Measurements from ENCODE around the gene ZBTB9.

Gene ZBTB9

GRCh38 chr6:33418690-33419291 is 35.6 kb upstream of the ZBTB9 start:
- DNase-seq (ENCODE audit: extremely low read depth in 1 of 2, low read depth in 1 of 2): peak in 1 of 2 donors; percentile 63

GRCh38 chr6:33419580-33420490 is 34.5 kb upstream of the ZBTB9 start, which contains the start of gene SYNGAP1:
Gene SYNGAP1, plus strand, starts transcription at chr6:33420065. Its CDS starts 200 bp downstream, at chr6:33420265.
- no peak for DNase-seq (ENCODE audit: extremely low read depth in 1 of 2, low read depth in 1 of 2)

- no peak for DNase-seq (ENCODE audit: extremely low read depth in 1 of 2, low read depth in 1 of 2)
These were observed 33.7 kb upstream of the ZBTB9 start for GRCh38 chr6:33420491-33421343.

- DNase-seq (ENCODE audit: extremely low read depth in 1 of 2, low read depth in 1 of 2): no peak
These were observed 33.1 kb upstream of the ZBTB9 start for GRCh38 chr6:33421344-33421643.

- DNase-seq (ENCODE audit: extremely low read depth in 1 of 2, low read depth in 1 of 2): no peak
These were observed 30.6 kb upstream of the ZBTB9 start for GRCh38 chr6:33423777-33424176.

- no peak for DNase-seq (ENCODE audit: extremely low read depth in 1 of 2, low read depth in 1 of 2)
These were observed 29.3 kb upstream of the ZBTB9 start for GRCh38 chr6:33424855-33425667.

- peak; percentile 64 to 84 for DNase-seq (ENCODE audit: extremely low read depth in 1 of 2, low read depth in 1 of 2)
These were observed 28.5 kb upstream of the ZBTB9 start for GRCh38 chr6:33425668-33426577.

- no peak for DNase-seq (ENCODE audit: extremely low read depth in 1 of 2, low read depth in 1 of 2)
These were observed 27.5 kb upstream of the ZBTB9 start for GRCh38 chr6:33426590-33427511.

- DNase-seq (ENCODE audit: extremely low read depth in 1 of 2, low read depth in 1 of 2): no peak
These were observed 26.7 kb upstream of the ZBTB9 start for GRCh38 chr6:33427585-33428223.

- no peak for DNase-seq (ENCODE audit: extremely low read depth in 1 of 2, low read depth in 1 of 2)
These were observed 26.0 kb upstream of the ZBTB9 start for GRCh38 chr6:33428224-33428965.

GRCh38 chr6:33428966-33429749 is 25.2 kb upstream of the ZBTB9 start:
- DNase-seq (ENCODE audit: extremely low read depth in 1 of 2, low read depth in 1 of 2): no peak

- no peak for DNase-seq (ENCODE audit: extremely low read depth in 1 of 2, low read depth in 1 of 2)
These were observed 24.7 kb upstream of the ZBTB9 start for GRCh38 chr6:33429750-33430052.

- no peak for DNase-seq (ENCODE audit: extremely low read depth in 1 of 2, low read depth in 1 of 2)
These were observed 24.0 kb upstream of the ZBTB9 start for GRCh38 chr6:33430334-33430733.

- DNase-seq (ENCODE audit: extremely low read depth in 1 of 2, low read depth in 1 of 2): peak; percentile 69 to 71
These were observed 23.1 kb upstream of the ZBTB9 start for GRCh38 chr6:33430991-33431879.

- DNase-seq (ENCODE audit: extremely low read depth in 1 of 2, low read depth in 1 of 2): no peak
These were observed 22.4 kb upstream of the ZBTB9 start for GRCh38 chr6:33431880-33432541.

Data from stimulated activated CD8-positive, alpha-beta memory T cell treated with anti-CD3 and anti-CD28 coated beads, Interleukin-7, amount 100 ng/mL, for 48 hours (primary cell).